SK-N-MC (cell line): Measurements from ENCODE around the gene TRNP1.
"Not testable (repeated sequence)": the region's sequence is repeated elsewhere in the genome, so short reads cannot be mapped to it uniquely, and the experiment has no call there.

Source experiments
- EZH2 ChIP-seq: fragments of 200-600 bp; sonication (generic); IDR thresholded peaks from one replicate; pipeline ENCODE4 v1.6.1; 2017; ENCODE audit warnings: antibody characterized with exemption
- FOXP2 ChIP-seq: optimal IDR thresholded peaks from 2 replicates; pipeline ENCODE3; 2011; ENCODE audit warnings: mild to moderate bottlenecking, moderate library complexity; ENCODE audit not compliant: insufficient read depth; ENCODE audit errors: extremely low read length, control extremely low read depth
- POLR2AphosphoS5 ChIP-seq: IDR thresholded peaks from 2 replicates; pipeline ENCODE4 v1.6.1; 2012; ENCODE audit warnings: mild to moderate bottlenecking, low read depth, low read length, borderline replicate concordance

DNA sequence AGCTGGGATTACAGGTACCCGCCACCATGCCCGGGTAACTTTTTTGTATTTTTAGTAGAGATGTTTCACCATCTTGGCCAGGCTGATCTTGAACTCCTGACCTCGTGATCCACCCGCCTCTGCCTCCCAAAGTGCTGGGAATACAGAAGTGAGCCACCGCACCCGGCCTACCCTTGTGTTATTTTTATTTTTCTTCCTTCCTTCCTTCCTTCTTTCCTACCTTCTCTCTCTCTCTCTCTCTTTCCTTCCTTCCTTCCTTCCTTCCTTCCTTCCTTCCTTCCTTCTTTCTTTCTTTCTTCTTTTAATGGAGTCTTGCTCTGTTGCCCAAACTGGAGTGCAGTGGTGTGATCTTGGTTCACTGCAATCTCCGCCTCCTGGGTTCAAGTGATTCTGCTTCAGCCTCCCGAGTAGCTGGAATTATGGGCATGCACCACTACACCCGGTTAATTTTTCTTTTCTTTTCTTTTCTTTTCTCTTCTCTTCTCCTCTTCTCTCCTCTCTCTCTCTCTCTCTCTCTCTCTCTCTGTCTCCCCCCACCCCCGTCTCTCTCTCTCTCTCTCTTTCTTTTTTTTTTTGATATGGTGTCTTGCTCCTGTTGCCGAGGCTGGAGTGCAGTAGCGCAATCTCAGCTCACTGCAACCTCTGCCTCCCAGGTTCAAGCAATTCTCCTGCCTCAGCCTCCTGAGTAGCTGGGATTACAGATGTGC, 3.9 kb upstream of the TRNP1 start:
- not testable (repeated sequence) for TF ChIP-seq EZH2, POLR2AphosphoS5, FOXP2
